Skeletal muscle tissue (tissue), 4 donors: Measurements from ENCODE around the gene RIC8B. TPM values are rescaled to one million over a fixed set of nuclear protein-coding genes. Genes with fewer than 3 reads are reported as not detected.

ENCODE experiments used
- H3K27ac ChIP-seq: one replicate; pipeline ENCODE4 v1.7.0; 2013; ENCODE audit warnings: mild to moderate bottlenecking, low read depth, low read length, inconsistent platforms
- H3K27me3 ChIP-seq, 3 donors: one replicate each; pipeline ENCODE4 v1.7.0; 2013; ENCODE audit warnings: low read length in 3 of 3; ENCODE audit not compliant: control insufficient read depth in 3 of 3, insufficient read depth in 3 of 3
- H3K36me3 ChIP-seq, 3 donors: one replicate each; pipeline ENCODE4 v1.7.0; 2013; ENCODE audit warnings: low read length in 3 of 3; ENCODE audit not compliant: control insufficient read depth in 3 of 3, insufficient read depth in 3 of 3
- H3K4me1 ChIP-seq, 3 donors: one replicate each; pipeline ENCODE4 v1.7.0; 2013; ENCODE audit warnings: low read length in 3 of 3, mild to moderate bottlenecking in 3 of 3; ENCODE audit not compliant: control insufficient read depth in 3 of 3, insufficient read depth in 3 of 3
- H3K4me3 ChIP-seq, 3 donors: one replicate each; pipeline ENCODE4 v1.7.0; 2013; ENCODE audit warnings: low read length in 3 of 3
- H3K9ac ChIP-seq, 3 donors: one replicate each; pipeline ENCODE4 v1.7.0; 2013; ENCODE audit warnings: low read length in 3 of 3, mild to moderate bottlenecking in 3 of 3, moderate library complexity in 2 of 3, low read depth in 1 of 3
- H3K9me3 ChIP-seq, 3 donors: one replicate each; pipeline ENCODE4 v1.7.0; 2013; ENCODE audit warnings: low read length in 3 of 3; ENCODE audit not compliant: control insufficient read depth in 3 of 3
- total RNA-seq: library from RNA; depleted of rRNA; stranded (reverse); fragments of >200 nt; gene quantifications from one replicate; pipeline ENCODE4 v1.2.3, GENCODE V29; 2014
- donor health status: Osteomylitis.

RIC8B gene
- total RNA-seq, 1 donor from 2014 or later: 19.3 TPM

- Histone ChIP-seq H3K4me1 (no peaks in the 10 kb centered on the region), H3K27me3 (no peaks in the 10 kb centered on the region), H3K27ac (no peak overlapping the region), H3K9me3 (no peaks in the 10 kb centered on the region), H3K9ac (no peak overlapping the region), H3K4me3 (no peak overlapping the region), H3K36me3 (peaks cover 0 to 10% (median 3%) of the 10 kb centered on the region in 3 donors)
Measured at GRCh38 chr12:106878804-106879203, 104.3 kb downstream of the RIC8B start.

GRCh38 chr12:106879612-106880011 is 105.1 kb downstream of the RIC8B start:
- Histone ChIP-seq H3K27me3 (no peaks in the 10 kb centered on the region), H3K9me3 (no peaks in the 10 kb centered on the region), H3K36me3 (peaks cover 0 to 7% (median 4%) of the 10 kb centered on the region in 3 donors), H3K9ac (no peak overlapping the region), H3K4me3 (no peak overlapping the region), H3K4me1 (no peaks in the 10 kb centered on the region), H3K27ac (no peak overlapping the region)

- H3K4me3 ChIP-seq: no peak overlapping the region
- H3K9me3 ChIP-seq: no peaks in the 10 kb centered on the region
- H3K36me3 ChIP-seq: peaks cover 2 to 29% (median 15%) of the 10 kb centered on the region in 3 donors
- H3K27me3 ChIP-seq: no peaks in the 10 kb centered on the region
- H3K9ac ChIP-seq: no peak overlapping the region
- H3K27ac ChIP-seq: no peak overlapping the region
- no peaks in the 10 kb centered on the region for H3K4me1 ChIP-seq
Measured at GRCh38 chr12:106883426-106883825, 108.9 kb downstream of the RIC8B start.

DNA sequence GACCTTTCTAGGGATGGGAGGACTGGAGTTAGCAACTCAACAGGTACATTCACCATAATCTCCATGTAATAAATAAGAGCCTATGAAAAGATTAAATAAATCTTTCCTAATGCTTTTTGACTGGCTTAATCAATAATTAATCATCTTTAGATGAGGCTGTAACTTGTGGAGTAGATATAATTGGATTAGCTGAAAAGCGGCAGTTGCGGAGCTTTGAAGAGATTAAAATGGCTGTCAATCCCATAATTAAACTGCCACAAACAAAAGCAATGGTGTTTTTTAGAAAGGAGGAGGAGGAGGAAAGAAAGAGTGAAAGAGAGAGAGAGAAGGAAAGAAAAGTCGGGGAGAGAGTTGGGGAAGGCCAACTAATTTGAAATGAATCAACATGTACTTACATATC is 110.5 kb downstream of the RIC8B start:
- H3K27me3 ChIP-seq: no peaks in the 10 kb centered on the region
- peaks cover 2 to 34% (median 15%) of the 10 kb centered on the region in 3 donors for H3K36me3 ChIP-seq
- H3K9me3 ChIP-seq: no peaks in the 10 kb centered on the region
- H3K27ac ChIP-seq: no peak overlapping the region
- no peak overlapping the region for H3K9ac ChIP-seq
- no peak overlapping the region for H3K4me3 ChIP-seq
- H3K4me1 ChIP-seq: no peaks in the 10 kb centered on the region

DNA sequence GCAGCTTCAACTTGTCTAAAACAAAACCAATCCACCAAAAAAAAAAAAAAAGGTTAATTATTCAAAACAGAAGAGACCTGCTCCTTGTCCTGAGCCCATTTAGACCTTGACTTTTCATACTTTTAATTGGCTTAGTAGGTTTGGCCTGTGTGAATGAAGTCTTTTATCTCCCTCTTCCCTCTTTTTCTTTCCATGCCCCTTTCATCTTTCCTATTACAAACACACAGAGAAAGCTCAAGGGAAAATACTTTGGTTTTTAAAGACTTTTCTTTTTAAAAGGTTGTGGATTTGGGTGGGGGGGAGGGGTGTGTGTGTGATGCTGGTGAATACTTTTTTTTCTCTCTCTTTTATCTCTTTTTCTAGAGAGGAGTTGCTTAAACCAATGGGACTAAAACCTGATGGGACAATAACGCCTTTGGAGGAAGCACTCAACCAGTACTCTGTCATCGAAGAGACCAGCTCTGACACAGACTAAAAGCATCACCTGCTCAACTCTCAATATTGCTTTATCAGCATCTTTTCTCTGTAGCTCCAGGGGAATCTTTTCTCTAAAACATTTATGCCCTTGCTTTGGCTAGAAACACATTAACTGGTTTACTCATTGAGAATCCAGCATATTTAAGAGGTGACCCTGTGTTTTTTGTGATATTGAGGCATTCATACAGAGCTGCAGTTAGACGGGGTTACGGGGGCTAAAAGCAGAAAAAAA is 111.2 kb downstream of the RIC8B start:
- Histone ChIP-seq H3K4me1 (no peaks in the 10 kb centered on the region), H3K36me3 (peaks cover 2 to 34% (median 15%) of the 10 kb centered on the region in 3 donors), H3K4me3 (no peak overlapping the region), H3K27ac (no peak overlapping the region), H3K27me3 (no peaks in the 10 kb centered on the region), H3K9ac (no peak overlapping the region), H3K9me3 (no peaks in the 10 kb centered on the region)

DNA sequence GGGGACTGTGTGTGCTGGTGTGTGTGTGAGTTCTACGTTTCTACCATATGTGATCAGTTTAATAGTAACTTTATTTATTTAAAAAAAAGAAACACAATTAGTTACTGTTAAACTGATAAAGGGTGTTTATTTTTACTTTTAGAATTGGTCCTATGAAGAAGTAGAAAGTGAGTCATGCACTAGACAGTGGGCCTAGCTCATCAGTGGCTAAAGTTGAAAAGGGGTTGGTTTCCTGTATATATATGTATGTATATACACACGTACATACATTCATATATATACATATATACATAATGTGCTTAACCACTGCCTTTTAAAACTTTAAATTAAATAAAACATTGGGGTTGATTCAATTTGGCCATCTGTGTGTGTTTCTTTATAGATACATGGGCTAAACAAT is 112.5 kb downstream of the RIC8B start:
- Histone ChIP-seq H3K36me3 (peaks cover 2 to 32% (median 13%) of the 10 kb centered on the region in 3 donors), H3K27ac (no peak overlapping the region), H3K4me3 (no peak overlapping the region), H3K27me3 (no peaks in the 10 kb centered on the region), H3K9me3 (no peaks in the 10 kb centered on the region), H3K9ac (no peak overlapping the region), H3K4me1 (no peaks in the 10 kb centered on the region)

- peaks cover 2 to 32% (median 10%) of the 10 kb centered on the region in 3 donors for H3K36me3 ChIP-seq
- H3K9me3 ChIP-seq: no peaks in the 10 kb centered on the region
- no peak overlapping the region for H3K4me3 ChIP-seq
- H3K27me3 ChIP-seq: no peaks in the 10 kb centered on the region
- no peak overlapping the region for H3K27ac ChIP-seq
- H3K4me1 ChIP-seq: no peaks in the 10 kb centered on the region
- no peak overlapping the region for H3K9ac ChIP-seq
Measured at GRCh38 chr12:106888348-106888970, 114.0 kb downstream of the RIC8B start.

DNA sequence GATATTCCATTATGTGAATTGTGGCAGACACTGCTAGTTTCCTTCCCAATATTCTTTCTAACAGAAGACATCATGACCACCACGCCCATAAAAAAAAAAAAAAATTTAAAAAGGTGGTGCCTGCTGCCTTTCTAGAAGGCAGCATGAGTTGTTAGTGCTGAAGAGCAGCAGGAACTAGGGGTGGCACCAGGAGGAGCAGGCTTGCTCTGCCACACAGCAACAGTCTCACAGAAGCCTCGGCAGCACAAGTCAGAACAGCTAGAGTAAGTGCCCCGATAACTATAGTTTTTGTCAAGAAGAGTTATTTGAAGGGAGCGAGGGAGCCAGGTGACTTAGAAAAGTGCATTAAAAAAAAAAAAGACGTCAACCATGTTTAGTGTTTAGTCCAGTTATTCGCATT is 114.8 kb downstream of the RIC8B start:
- peaks cover 2 to 29% (median 10%) of the 10 kb centered on the region in 3 donors for H3K36me3 ChIP-seq
- H3K9ac ChIP-seq: no peak overlapping the region
- H3K4me1 ChIP-seq: no peaks in the 10 kb centered on the region
- no peaks in the 10 kb centered on the region for H3K9me3 ChIP-seq
- H3K27ac ChIP-seq: no peak overlapping the region
- no peak overlapping the region for H3K4me3 ChIP-seq
- H3K27me3 ChIP-seq: no peaks in the 10 kb centered on the region

DNA sequence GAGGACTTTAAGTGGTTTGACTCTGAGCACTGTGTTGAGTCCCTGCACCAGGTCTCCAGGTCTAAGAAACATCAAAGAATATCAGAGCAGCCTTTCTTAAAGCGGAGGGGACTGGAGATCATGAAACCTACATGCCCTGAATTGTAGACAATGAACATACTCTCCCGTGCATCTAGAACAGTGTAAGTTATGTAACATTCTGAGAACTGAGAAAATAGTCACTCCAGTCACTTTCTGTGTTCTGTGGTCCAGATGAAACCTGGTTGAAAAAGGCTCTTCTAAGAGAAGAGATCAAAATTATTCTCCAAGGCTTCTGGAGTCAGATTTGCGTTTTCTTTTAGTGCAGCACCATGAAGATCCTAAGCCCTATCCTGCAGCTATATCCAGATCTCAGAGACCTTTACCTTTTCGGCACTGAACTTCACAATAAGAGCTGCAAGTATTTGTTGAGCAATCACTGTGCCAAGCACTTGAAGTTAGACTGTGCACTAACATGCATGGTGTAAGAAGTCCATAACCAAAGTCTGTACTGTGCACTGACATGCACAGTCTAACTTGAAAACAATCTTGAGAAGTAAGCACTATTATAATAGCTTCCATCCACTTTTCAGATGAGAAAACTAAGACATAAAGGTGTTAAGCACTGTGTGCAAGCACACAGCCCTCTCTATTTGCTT is 115.6 kb downstream of the RIC8B start:
- peaks cover 2 to 25% (median 10%) of the 10 kb centered on the region in 3 donors for H3K36me3 ChIP-seq
- H3K9me3 ChIP-seq: no peaks in the 10 kb centered on the region
- no peaks in the 10 kb centered on the region for H3K27me3 ChIP-seq
- H3K4me1 ChIP-seq: no peaks in the 10 kb centered on the region
- H3K9ac ChIP-seq: no peak overlapping the region
- no peak overlapping the region for H3K4me3 ChIP-seq
- no peak overlapping the region for H3K27ac ChIP-seq

GRCh38 chr12:106892075-106892474 is 117.6 kb downstream of the RIC8B start:
- Histone ChIP-seq H3K9me3 (no peaks in the 10 kb centered on the region), H3K4me3 (no peak overlapping the region), H3K9ac (no peak overlapping the region), H3K36me3 (peaks cover 0 to 15% (median 5%) of the 10 kb centered on the region in 3 donors), H3K27me3 (no peaks in the 10 kb centered on the region), H3K27ac (no peak overlapping the region), H3K4me1 (no peaks in the 10 kb centered on the region)
